ENCODE results near the gene ZBTB45. TPM values are rescaled to one million over a fixed set of nuclear protein-coding genes. Genes with fewer than 3 reads are reported as not detected.
A peak's percentile ranks its signal among the peaks of the same experiment; 100 is the strongest.

Gene ZBTB45
- total RNA-seq, 4 donors from 2014 or later = 7.4 to 21.6 (median 14.3) TPM

GRCh38 chr19:58516964-58517833 is 2.4 kb downstream of the ZBTB45 start:
- Histone ChIP-seq H3K27me3 (no peaks in the 10 kb centered on the region), H3K4me1 (peaks cover 3 to 46% (median 12%) of the 10 kb centered on the region in 4 donors), H3K4me3 (no peak overlapping the region), H3K9me3 (no peaks in the 10 kb centered on the region), H3K27ac (peak overlapping the region in 1 of 4 donors; percentile 96), H3K36me3 (peaks cover 0 to 21% (median 0%) of the 10 kb centered on the region in 3 donors)
- DNase-seq = no peak
- TF ChIP-seq POLR2A (IDR thresholded peaks at IDR 0.05) = no peak
- TF ChIP-seq CTCF (IDR thresholded peaks at IDR 0.05) = no peak

- Histone ChIP-seq H3K27ac (no peak overlapping the region), H3K4me3 (no peak overlapping the region), H3K36me3 (peaks cover 0 to 21% (median 0%) of the 10 kb centered on the region in 3 donors), H3K27me3 (no peaks in the 10 kb centered on the region), H3K4me1 (peaks cover 3 to 51% (median 12%) of the 10 kb centered on the region in 4 donors), H3K9me3 (no peaks in the 10 kb centered on the region)
- no peak for DNase-seq
- no peak for TF ChIP-seq POLR2A (IDR thresholded peaks at IDR 0.05)
- no peak for TF ChIP-seq CTCF (IDR thresholded peaks at IDR 0.05)
Observed at GRCh38 chr19:58516246-58516836, 3.3 kb downstream of the ZBTB45 start.

- peaks cover 0 to 21% (median 0%) of the 10 kb centered on the region in 3 donors for H3K36me3 ChIP-seq
- H3K4me1 ChIP-seq = peaks cover 3 to 46% (median 12%) of the 10 kb centered on the region in 4 donors
- no peak overlapping the region for H3K4me3 ChIP-seq
- H3K27me3 ChIP-seq = no peaks in the 10 kb centered on the region
- DNase-seq = no peak
- no peaks in the 10 kb centered on the region for H3K9me3 ChIP-seq
- TF ChIP-seq CTCF (IDR thresholded peaks at IDR 0.05) (no peak), POLR2A (IDR thresholded peaks at IDR 0.05) (no peak)
- no peak overlapping the region for H3K27ac ChIP-seq
Observed at GRCh38 chr19:58515259-58515658, 4.4 kb downstream of the ZBTB45 start.

- H3K27me3 ChIP-seq = no peaks in the 10 kb centered on the region
- H3K4me1 ChIP-seq = peaks cover 3 to 45% (median 12%) of the 10 kb centered on the region in 4 donors
- no peaks in the 10 kb centered on the region for H3K9me3 ChIP-seq
- TF ChIP-seq POLR2A (IDR thresholded peaks at IDR 0.05) (no peak), CTCF (IDR thresholded peaks at IDR 0.05) (no peak)
- H3K36me3 ChIP-seq = peaks cover 0 to 21% (median 0%) of the 10 kb centered on the region in 3 donors
- peak overlapping the region in 2 of 4 donors; percentile 44 to 74 for H3K27ac ChIP-seq
- H3K4me3 ChIP-seq = peak overlapping the region in 3 of 4 donors; percentile 45 to 52 (median 50)
- no peak for DNase-seq
Observed at GRCh38 chr19:58514564-58515022, 5.0 kb downstream of the ZBTB45 start.

GRCh38 chr19:58513694-58514563 is 5.7 kb downstream of the ZBTB45 start:
- peak; percentile 70 to 94 (median 93) for DNase-seq
- H3K9me3 ChIP-seq = no peaks in the 10 kb centered on the region
- H3K36me3 ChIP-seq = peaks cover 0 to 21% (median 0%) of the 10 kb centered on the region in 3 donors
- TF ChIP-seq CTCF (IDR thresholded peaks at IDR 0.05) (peak; percentile 84 to 99 (median 94)), POLR2A (IDR thresholded peaks at IDR 0.05) (peak in 1 of 2 donors; percentile 49)
- H3K4me3 ChIP-seq = peak overlapping the region; percentile 32 to 52 (median 48)
- H3K27me3 ChIP-seq = no peaks in the 10 kb centered on the region
- peaks cover 3 to 45% (median 12%) of the 10 kb centered on the region in 4 donors for H3K4me1 ChIP-seq
- peak overlapping the region; percentile 40 to 74 (median 52) for H3K27ac ChIP-seq
